NCI-H2081 treated with DMSO at 0.1 percent for 48 hours (cell line): ENCODE results near the gene ZNF282.
"Not testable (repeated sequence)": the region's sequence is repeated elsewhere in the genome, so short reads cannot be mapped to it uniquely, and the experiment has no call there.

Experiments
- DNase-seq: peaks from one replicate; lab custom pipeline; 2025; lab: John Stamatoyannopoulos, UW

The ZNF282 gene

DNA sequence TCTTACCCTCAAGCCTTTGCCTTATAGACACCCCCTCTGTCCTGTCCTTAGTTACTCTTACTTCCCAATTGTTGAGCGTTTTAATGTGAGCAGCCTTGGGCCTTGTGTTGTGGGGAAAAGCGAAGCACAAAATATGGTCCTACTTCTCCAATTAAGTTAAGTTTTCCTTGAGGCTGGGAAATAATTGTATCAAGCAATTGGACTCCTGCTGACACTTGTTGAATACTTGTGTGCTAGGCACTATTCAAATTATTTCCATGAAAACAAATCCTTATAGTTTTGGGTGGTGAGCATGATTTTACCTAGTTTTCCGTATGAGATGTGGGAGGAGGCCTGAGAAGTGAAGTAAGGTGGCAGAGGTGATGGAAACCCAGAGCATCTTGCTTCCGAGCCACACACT, 61.2 kb downstream of the ZNF282 start:
- DNase-seq = no peak

DNA sequence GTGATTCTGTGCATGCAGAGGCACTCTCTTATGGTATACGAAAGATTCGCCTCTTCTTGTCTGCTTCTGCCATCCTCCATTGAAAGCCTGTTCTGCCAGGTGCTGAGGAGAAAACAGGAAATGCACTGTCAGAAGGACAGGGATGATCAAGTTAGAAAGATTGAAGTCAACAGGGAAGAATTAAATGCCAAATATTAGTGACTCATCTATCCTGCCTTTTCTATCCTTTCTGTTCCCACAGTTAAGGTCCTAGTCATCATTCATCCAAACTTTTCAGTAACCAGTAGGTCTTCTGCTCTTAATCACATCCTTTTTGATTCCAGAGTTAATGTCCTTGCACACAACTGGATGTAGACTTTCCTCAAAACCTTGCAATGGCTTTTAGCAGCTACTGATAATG, 61.8 kb downstream of the ZNF282 start:
- no peak for DNase-seq

DNA sequence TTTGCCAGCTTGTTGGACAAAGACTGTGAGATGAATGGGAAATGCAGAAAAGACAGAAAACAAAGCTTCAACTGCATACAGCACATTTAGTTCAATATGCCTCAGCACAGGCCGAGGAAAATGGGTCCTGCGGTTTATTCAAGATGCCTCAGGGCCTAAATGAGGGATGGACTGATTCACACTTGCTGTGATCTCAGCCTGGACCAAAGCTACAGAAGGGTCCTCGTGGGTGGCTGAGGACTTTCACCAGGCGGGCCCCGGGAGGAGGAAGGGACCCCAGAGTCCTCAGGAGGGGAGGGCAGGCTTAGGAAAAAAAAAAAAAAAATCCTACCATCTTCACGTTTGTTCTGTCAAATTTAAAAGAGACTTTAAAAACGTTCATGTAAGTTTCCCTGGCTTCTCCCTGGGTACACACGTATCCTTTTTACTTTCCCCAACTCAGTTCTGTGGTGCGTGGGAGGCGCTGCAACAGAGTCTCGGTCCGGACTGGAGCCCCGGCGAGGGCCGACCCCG, 66.0 kb downstream of the ZNF282 start:
- no peak for DNase-seq

GRCh38 chr7:149261829-149262617, 66.7 kb downstream of the ZNF282 start, which contains the start of gene ZNF783:
Gene ZNF783 (plus strand): TSS chr7:149262196. CDS start chr7:149262334, 138 bp downstream.
- peak; percentile 13 for DNase-seq

DNA sequence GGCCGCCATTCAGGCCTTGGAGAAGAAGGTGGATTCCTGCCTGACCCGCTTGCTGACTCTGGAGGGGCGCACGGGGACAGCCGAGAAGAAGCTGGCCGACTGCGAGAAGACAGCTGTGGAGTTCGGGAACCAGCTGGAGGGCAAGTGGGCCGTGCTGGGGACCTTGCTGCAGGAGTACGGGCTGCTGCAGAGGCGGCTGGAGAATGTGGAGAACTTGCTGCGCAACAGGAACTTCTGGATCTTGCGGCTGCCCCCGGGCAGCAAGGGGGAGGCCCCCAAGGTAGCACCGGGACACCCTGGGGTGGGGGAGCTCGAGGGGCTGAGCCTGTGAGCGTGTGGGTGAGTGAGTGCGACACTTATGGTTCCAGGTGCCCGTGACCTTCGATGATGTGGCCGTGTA, 71.1 kb downstream of the ZNF282 start:
- DNase-seq = no peak

DNA sequence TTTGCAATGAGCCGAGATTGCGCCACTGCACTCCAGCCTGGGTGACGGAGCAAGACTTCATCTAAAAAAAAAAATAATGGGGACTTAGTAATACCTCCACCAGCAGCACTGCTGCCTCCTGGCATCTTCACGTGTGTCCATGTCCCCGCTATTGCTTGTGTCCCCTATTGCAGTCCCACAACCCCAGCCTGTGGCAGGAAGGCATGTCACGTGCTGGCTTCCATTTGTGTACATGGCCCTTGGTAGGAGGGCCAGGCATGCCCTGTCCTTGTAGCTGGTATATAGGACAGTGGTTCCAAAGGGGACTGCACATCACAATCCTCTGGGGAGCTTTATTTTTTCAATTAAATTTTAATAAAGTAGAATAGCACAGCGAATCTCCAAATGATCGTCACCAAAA, 72.4 kb downstream of the ZNF282 start:
- no peak for DNase-seq

- not testable (repeated sequence) for DNase-seq
These were observed 79.1 kb downstream of the ZNF282 start for GRCh38 chr7:149274424-149274823.
